Measurements from ENCODE around the gene RRAGD. TPM values are rescaled to one million over a fixed set of nuclear protein-coding genes. Genes with fewer than 3 reads are reported as not detected.

Gene RRAGD, protein sequence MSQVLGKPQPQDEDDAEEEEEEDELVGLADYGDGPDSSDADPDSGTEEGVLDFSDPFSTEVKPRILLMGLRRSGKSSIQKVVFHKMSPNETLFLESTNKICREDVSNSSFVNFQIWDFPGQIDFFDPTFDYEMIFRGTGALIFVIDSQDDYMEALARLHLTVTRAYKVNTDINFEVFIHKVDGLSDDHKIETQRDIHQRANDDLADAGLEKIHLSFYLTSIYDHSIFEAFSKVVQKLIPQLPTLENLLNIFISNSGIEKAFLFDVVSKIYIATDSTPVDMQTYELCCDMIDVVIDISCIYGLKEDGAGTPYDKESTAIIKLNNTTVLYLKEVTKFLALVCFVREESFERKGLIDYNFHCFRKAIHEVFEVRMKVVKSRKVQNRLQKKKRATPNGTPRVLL
- total RNA-seq, result 0.43 and 0.76 TPM in 2 replicates

DNA sequence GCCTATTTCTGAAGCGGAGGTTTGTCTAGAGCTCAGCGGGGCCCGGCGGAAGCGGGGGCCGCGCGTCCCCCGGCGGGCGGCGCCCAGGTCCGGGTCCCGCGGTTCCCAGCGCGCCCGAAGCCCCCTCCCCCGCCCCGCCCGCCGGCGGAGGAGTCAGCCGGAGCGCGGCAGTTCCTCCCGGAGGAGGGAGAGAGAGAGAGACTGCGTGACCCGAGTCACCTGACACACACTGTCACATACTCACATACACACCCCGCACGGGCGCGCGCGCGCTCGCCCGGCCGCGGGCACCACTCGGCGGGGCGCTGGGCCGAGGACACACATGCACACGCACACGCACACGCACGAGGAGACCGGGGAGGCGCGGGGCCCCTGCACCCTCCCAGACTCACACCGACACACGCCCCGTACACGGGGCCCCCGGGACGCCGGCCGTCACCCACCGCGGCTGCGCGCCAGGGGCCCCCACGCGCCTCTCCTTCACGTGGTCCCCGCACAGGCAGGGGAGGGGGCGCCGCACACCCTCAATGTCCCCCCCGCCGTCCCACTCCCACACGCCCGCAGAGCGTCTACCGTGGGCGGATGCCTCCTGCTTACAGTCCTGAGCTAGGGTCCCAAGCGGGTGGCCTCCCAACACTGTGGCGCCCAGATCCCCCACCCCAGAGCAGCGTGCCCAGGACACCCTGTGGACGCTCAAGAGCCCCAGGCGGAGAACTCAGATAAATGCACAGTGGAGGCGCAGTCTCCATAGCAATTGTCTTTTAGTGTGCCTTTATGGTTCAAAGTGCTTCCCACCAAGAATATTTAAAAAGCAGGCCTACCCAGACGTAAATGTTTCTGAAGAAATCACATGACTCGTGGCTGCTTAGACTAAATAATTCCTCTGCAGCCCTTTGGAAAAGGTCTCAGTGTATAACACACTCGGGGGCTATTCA is at the start of gene RRAGD:
RRAGD (minus strand) TSS at position 203 of the 935 bp plus-strand sequence. CDS start 280 bp downstream, outside the sequence.

GRCh38 chr6:89432875-89433251 is 20.8 kb upstream of the RRAGD start, which contains the start of gene ANKRD6:
ANKRD6 (plus strand) TSS chr6:89433152; CDS start chr6:89566977, 133,825 bp downstream.

DNA sequence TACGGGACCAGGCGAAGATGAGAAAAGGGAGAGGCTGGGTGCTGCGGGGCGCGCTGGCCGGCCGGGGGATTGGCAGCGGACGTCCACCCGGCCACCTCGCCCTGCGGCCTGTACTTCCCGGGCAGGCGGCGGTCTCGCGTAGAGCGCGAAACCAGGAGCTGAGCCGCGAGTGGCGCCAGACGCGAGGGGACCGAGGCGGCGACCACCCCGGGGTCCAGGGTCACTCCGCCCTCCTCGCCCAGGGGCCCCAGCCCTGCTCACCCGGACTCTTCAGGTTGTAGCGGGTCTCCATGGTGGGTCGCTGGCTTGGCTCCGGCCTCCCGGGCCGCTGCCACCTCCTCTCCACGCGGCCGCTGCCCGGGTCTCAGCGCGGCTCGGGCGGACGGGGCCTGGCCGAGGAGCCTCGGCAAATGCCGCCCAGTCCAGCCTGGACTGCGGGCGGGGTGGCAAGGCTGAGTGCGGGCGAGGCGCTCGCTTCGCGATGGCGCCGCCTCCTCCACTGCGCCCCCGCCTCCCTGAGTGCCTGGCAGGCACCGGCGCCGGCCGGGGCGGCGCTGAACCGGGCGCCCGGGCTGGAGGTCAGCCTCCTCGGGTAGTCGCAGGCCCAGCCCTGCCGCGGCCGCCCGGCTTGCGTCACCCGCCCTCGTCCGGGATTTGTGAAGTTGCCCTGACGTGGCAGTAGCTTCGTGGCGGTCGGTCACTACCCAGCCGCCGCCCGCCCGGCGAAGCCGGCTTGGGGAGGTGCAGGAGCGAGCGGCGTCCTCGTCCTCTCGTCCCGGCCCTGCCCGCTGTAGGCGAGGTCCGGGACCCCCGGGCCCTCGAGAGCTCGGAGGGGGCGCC is 59.6 kb downstream of the RRAGD start, which contains the start of gene UBE2J1:
UBE2J1 (minus strand) TSS at position 445 of the 840 bp plus-strand sequence; CDS start at position 292, 153 bp downstream.

GRCh38 chr6:89315249-89315885 is 96.7 kb downstream of the RRAGD start, which contains the start of gene GABRR2:
GABRR2 (minus strand) TSS chr6:89315299; CDS start chr6:89315165, 134 bp downstream.

Other genes with a start within 250 kb of the RRAGD start
- not detected in 2 replicates for gene GABRR1, start 194.9 kb downstream of the RRAGD start, total RNA-seq
- gene GABRR2, start 97.0 kb downstream of the RRAGD start, total RNA-seq, result 0.43 and 0.77 TPM in 2 replicates
- 58.8 and 70.0 TPM in 2 replicates for gene UBE2J1, start 59.6 kb downstream of the RRAGD start, total RNA-seq
- gene ANKRD6, start 20.9 kb upstream of the RRAGD start, total RNA-seq, result 11.9 and 13.2 TPM in 2 replicates
- gene LYRM2, start 226.5 kb upstream of the RRAGD start, total RNA-seq, result 15.9 and 17.7 TPM in 2 replicates

Measured in dermis lymphatic vessel endothelial cell (primary cell).